Activated CD4-positive, CD25-positive, alpha-beta regulatory T cell treated with anti-CD3 and anti-CD28 coated beads, Interleukin-2, amount 50 U/mL, for 16 hours (primary cell): ENCODE results near the gene MSMB.

Experiments used
- DNase-seq: peaks from one replicate; pipeline ENCODE4 v3.0.0-alpha.2; 2020; ENCODE audit warnings: low read depth, low spot score

The MSMB gene

DNA sequence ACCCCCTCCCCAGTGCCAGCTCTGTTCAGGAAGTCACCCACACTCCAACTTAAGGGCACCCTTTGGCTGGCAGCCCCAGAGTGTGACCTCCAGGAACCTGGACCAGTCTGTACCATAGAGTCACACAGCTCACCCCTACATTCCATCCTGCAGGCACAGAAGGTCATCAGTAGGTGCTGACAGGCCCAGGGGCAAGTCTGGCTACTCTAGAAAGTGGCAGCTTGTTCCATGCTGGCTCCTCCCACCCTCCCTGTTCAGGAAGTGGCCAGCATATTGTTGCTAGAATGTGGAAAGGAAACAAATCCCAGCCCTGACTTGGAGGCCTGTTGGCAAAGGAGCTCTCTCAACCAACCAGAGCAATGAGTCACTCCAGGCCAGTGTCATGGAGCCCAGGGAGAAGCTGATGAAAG is 12.5 kb downstream of the MSMB start:
- DNase-seq, result no peak

DNA sequence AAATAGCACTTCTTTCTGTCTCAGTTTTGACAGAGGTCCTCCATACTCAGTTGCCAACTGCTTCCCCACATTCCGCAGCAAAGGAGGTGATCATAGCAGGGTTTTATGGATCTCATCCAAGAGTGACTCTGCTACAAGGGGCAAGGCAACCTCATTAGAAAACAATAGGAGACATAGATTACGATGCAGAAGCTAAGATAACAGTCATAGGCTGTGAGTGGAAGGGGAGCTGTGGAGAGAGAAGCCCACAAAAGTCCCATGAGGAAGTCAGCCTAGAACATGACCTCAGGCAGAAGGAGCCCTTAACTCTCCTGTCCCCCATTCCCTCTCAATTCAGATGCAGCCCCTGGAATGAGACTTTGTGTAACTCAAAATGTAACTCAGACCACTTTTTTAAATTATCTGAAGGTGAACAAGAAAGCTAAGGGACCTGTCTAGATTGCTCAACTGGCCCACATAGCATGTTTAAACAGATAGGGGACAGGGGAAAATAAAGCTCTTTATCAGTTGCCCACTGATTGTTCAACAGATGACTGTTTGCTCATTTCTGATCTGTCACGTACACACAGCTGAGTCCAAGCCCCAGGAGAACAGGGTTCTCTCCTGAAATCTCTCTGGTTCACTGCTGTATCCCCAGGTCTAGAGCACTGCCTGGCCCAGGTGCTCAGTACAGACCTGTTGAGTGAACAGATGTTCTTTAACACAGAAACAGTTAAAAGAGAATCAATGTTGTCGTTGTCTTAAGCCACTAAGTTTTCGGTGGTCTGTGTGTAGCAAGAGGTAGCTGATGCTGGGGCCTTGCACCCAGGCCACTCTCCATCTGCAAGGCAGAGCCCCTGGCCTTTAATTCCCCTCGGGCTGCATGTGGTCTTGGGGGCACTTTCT is 14.2 kb downstream of the MSMB start:
- DNase-seq, result no peak

DNA sequence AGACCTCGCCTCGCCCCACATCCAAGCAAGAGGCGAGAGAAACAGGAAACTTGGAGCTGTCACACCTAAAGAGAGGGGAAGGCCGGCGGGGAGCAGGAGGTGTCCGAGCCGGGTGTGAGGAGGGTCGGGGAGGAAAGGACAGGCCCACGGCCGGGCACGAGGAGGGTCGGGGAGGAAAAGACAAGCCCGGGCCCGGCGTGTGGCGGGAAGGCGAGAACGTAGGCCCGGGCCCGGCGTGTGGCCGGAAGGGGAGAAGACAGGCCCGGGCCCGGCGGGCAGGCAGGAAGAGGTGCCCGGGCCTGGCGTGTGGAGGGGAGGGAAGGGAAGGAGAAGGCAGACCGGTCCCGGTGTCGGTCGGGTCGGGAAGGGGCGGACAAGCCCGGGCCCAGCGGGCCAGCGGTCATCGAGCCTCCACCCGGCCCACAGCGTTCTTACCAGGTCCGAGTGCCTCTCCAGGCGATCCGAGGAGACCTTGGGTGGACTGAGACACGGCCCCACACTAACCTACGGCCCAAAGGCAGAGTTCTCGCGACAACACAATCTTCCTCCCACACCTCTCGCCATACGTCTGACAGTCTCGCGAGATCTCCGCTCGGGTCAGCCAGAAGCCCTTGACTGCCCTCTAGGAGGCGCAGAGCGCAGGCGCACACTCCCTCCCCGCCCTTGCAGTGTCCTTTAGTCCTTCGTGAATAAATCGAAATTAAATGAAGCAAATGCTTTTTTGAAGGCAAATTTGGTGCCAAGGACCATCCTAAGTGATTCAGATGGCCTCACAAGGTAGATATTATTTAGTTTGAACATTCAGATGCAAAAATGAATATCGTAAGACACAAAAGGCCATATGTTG is 15.8 kb downstream of the MSMB start, which contains the start of gene NCOA4:
NCOA4 (minus strand) TSS at position 533 of the 847 bp plus-strand sequence. CDS start 13,943 bp downstream, outside the sequence.
- DNase-seq, result peak; percentile 91

DNA sequence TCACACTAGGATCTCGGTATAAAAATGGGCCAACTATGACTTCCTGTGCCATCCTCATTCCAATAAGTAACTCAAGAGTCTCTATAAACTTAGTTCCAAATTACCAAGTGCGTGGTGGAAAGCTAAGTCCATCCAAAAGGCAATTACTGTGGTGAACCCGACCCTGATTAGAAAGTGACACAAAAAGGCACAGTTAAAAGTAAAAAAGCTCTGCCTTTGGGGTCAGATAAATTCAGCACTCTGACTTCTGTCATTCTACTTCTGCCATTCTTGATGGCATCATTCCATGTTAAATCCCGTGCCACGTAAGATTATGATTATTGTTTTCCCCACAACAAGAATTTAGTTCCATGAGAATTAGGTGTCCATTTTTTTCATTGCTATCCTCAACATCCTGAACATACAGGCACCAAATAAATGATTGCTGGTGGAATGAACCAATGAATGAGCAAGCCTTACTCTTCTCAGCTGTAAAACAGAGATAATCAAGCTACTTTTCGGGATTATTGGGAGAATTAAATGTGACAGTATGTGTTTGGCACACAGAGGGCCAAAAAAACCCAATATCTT is 16.5 kb downstream of the MSMB start:
- no peak for DNase-seq

DNA sequence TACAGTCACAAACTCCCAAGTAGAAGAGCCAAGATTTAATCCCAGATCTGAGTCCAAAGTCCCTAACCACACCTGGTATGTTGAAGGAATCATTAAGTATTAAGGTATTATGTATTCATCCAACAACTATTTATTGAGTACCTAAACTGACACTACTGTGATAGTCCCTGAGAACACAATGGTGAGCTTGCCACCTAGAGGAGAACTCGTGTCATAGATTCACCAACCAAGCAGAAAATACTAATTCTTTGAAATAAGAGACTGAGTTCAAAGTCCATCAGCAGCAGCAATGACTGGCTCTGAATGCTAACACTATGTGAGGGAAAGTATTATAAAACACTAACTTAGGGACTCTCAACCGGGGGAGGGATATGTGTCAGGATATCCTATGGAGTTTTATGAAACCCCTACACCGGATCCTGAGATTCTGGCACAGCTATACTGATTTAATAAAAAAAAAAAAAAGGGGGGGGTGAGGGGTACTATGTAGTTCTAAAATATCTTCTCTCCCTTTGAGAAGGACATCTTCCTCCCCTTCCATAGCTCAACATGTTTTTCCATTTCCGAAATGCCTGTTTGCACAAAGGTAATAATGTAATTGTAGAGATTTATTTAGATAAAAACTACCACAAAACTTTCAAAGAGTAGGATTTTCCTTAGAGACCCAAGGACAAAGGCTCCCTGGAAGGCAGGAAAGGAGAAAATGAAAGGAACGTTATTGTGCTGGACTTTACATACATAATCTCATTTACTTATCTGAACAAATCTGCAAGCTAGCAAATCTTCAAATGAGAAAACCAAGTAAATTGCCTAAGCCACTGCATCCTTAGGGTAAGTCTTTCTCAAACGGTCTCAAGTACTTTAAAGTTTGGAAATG is 17.2 kb downstream of the MSMB start:
- peak; percentile 11 for DNase-seq

DNA sequence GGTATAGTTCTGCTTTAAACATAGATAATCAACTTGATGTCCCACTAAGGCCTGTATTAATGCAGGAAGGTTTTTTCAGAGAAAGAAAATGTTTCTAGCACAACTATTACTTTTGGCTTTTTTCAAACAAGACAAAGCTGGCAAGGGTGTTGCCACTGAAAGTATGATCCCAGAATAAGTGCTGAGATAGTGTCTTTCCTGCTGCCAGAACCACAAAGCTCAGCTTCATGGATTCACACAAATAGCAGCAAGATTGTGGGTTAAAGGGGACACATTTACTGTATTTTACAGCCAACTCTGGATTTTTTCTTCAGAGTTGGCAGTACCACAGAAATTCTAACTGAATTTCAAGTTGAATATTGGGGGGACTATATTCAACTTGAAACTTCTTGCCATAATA is 20.0 kb downstream of the MSMB start:
- DNase-seq, result no peak

DNA sequence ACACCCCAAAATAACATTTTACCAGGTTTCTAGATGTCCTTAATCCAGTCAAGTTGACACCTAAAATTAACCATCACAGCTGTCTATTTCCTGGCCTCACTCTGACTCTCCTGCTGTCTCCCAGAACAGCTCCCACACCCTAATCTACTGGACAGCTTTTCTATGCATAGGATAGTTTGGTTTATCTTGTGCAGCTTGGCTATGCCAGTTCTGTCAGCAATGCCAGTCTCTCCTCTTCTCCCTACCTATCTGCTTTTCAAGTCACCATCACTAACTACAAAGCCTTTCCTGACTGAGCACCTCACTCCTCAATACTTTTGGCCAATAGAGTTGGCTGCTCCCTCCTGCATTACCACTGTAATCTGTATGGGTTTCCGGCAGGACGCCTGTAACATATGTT is 20.7 kb downstream of the MSMB start:
- DNase-seq, result no peak

DNA sequence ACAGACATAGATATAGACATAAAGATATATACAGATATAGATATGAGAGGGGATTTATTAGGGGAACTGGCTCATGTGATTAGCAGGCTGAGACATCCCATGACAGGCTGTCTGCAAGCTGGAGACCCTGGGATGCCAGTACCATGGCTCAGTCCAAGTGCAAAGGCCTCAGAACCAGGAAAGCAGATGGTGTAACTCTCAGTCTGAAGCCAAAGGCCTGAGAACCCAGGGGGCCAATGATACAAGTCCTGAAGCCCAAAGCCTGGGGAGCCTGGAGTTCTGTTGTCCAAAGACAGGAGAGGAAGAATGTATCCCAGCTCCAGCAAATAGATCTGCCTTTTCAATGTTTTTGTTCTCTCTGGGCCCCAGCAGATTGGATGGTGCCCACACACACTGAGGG is 21.1 kb downstream of the MSMB start:
- DNase-seq, result no peak

DNA sequence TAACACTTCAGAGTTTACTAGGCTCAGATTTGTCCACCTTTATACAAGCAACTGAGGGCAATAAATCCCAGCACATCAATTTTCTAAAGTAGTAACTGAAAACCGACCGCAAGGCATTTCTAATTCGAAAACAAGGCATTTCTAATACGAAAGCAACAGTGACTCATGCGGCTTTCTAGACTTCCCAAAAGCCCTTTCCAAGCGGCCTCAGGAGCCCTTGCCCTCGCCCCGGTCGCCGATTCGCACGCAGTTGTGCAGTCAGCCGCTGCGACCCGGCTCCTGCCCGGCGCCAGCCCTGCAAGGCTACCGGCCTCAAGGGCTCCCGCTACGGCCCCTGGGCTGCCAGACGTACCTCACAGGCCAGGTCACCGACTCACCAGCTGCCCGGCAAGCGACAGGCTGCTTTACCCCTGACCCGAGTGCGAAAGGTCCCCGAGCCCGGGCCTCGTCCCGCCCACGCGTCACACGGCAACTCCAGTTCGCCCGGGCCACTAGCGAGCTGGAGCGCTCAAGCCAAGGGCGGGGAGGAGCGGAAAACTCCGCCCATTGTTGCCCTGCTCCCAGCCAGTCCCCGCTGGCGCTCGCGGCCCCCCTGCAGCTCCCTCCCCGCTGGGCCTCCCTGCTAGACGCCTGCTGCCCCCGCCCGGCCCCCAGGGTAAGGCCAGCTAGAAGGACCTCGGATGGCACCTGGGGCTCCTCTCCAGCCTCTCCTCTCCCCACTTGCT is 22.9 kb downstream of the MSMB start:
- peak; percentile 62 for DNase-seq

DNA sequence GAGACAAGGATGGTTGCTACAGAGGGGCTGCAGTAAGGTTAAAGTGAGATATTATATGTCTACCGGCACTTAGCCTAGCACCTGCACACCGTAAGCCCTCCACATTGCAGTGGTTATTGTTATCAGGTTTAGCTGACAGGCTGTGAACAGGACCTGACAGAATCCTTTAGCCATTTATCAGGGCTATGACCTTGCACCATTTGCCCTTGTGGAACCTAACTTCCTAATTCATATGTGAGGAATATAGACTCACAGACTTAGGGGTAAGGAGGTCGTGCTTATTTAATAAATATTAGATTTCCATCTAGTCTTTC is 25.8 kb downstream of the MSMB start:
- DNase-seq, result no peak

DNA sequence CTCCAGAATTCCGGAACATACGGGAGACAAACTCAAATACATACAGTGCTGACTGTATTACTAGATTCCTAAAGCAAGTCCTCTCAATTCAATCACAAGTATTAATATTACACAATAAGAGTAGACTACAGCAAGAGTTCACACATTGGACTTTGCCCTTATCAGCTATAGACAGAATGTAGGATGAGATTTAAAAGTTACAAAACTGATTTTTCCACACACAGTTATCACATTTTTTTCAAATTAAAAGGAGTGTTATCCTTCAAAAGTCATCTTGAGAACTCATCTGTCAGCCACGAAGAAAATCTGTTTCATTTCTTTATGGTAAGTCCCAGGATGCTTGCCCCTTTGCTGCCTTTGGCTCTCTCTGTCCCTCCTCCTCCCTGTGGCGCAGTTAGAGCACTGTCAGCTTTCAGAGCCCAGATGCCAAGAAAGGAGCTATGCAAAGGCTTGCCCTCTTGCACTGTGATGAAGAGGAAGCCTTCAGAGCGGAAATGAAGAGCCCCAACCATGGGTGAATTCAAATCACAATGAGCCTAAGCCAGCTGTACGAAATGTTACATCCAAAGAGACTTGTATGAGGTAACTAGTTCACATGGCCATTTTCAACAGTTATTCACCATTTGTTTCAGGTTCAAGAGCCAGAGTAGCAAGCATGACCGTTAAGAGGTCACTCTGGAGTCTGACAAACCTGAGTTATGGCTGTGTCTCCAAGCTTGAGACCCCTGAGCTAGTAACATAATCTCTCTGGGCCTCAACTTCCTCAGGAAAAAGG is 26.3 kb downstream of the MSMB start:
- DNase-seq, result no peak

DNA sequence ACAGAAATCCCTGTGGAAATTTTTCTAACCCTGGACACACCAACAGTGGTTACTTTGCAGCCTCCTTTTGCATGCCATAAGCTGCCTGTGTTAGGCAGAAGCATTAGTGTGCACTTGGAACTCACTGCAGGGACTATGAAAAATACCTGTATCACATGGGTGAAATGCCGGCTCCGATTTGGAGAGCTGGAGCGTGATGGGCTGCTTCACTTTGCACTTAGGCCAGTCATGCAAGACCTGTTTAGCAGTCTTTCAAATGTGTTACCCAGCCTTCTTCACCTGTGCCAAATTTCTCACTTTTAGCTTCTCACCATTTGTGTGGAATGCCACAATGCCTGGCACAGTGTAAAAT is 26.9 kb downstream of the MSMB start:
- no peak for DNase-seq

DNA sequence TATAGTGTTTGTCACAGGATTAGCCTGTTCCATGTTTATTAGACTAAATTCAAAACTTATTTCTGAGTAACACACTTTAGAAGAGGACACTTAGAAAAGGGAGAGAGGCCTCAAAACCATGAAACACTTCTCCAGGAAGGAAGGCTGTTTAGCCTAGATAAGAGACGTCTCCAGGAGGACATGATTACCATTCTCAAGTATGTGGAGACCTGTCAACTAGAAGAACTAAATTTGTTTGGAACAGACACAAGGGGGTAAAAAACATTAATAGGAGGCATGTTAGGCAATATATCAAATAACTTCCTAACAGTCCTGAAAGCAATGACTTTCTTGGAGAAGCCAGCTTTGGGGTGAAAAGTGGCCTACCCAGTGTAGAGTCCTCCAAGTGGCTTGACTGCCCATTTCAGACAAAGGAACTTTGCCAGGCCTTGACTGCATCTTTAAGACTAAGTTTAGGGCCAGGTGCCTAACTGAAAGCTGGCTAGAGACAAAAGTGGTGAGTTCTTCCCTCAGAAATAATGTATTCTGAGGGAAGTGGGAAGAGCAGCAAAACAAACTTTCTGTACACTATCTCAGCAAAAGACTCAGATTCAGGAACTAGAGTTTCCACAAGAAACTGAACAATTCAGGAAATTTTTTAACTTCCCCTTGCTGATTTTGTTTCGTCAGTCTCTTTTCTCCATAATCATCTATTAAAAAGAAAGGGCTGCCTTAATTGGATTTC is 27.5 kb downstream of the MSMB start:
- DNase-seq, result no peak

DNA sequence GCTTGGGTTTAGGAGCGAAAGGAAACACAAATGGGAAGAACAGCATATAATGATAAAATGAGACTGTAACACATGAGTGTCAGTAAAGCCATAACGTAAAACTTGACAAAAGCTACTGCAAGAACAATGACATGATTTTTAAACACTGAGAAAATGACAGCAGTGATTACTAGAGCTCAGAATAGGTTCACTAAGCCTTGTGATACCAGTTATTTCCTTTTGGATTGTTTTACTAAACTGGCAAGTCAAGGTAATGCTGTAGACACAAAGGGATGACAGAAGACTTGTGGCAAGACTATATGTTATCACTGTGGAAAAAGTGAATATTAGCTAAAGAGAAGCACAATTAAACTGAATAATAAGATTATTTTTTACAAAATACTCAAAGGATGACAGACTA is 28.3 kb downstream of the MSMB start:
- no peak for DNase-seq

DNA sequence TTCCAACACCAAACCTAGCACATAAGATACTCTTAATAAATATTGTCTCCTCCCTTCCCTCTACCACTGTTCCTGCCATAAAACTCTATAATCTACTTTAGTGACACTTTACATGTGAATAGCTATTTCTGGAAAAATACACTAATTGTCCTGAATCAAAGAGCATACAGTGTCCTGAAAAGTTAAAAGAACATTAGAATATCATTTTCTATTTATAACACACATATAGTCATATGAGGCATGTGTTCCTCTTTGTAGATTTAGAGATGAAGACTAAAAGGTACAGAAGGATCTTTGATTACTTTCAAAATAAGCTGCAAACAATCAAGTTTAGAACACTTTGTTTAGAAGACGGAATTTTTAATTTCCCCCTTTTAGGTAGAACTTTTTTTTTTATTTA is 29.3 kb downstream of the MSMB start:
- no peak for DNase-seq

DNA sequence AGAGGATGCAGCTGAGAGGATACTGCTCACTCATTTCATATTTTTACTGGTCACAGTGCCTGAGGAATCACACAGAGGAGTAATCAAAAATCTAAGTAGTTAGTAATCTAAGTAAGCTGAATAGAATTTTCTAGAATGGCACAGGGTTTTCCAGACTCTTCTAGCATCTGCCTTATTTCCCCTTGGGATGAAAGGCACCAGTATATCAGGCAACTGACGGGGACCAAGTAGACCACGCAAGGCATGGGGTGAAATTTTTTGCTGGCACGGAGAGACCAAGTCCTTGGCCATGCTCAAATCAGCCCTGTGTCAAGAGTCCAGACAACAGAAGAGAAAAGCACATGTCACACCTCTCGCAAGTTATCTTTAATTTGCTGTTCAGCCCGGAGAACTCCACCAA is 29.9 kb downstream of the MSMB start:
- no peak for DNase-seq

DNA sequence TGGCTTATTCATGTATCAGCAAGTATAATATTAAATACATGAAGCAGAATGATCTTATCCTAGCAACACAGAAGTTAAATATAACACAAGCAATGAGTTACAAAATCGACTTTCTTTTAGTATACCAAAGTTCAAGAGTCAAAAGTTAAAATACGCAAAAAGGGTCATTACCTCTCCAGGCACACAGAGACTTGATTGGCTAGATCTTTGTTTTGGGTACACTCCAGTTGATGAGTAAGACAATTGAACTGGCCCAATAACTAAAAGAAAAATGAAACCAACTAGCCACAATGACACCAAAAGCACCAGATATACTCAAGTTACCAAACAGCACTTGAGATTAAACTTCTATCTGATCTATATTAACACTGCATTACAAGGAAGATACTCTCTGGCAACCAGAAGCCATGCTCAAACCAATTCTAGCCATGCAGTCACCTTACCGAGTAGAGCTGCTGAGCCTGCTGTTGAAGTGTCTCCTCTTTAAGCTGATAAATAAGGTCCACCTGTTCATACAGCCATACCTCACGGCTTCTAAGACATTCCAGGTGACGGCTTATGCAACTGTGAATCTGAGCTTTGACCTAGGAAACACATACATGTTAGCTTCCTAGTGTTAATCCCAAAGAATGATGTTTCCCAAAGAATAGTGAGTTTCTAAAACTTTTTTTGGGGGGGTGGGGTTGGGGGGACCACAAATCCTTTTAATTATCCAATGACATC is 31.2 kb downstream of the MSMB start:
- DNase-seq, result no peak

DNA sequence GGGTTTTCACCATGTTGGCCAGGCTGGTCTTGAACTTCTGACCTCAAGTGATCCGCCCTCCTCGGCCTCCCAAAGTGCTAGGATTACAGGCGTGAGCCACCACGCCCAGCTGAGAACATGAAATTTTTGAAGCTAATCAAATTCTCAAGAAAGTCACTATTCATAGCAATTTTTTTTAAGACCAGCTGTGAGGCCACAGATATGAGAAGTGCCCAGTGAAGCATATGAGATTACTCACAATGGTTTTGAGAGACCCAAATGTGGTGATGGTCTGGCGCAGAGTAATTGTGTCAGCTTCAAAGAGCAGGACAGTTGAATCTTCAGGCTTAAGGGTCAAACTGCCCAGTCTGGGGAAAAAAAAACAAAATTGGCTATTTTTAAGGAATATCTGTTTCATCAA is 31.9 kb downstream of the MSMB start:
- no peak for DNase-seq

DNA sequence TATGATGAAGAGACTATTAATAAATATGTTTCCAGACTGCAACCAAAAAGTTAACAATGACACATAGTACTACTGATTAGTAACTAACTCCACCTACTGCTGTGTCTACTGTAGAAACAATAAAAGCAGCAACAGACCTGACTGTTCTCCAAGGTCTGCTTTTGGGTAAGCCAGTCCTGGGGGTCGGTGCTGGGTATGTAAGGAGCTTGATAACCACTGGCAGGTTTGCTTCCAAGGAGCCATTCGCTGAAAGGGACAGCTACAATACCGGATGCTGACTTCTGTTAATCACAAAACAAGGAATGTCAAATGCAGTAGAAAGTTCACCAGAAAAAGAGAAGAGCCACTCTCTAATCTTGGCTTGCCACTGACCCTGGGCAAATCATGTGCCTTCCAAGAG is 33.3 kb downstream of the MSMB start:
- DNase-seq, result no peak
